Pancreas (tissue), 10 donors: ENCODE data around the gene ENKD1. TPM values are rescaled to one million over a fixed set of nuclear protein-coding genes. Genes with fewer than 3 reads are reported as not detected.

ENCODE experiments used
- ATAC-seq, 4 donors: fragments of 200-7000 bp; cut with Tn5 transposase; one replicate each; pipeline versions ENCODE4 v1.8.0 to v1.9.1; 2020; ENCODE audit warnings: mild to moderate bottlenecking in 4 of 4, moderate library complexity in 4 of 4
- DNase-seq, 6 donors: peaks; one replicate each; pipeline ENCODE4 v3.0.0-alpha.2; 2020
- FAIRE-seq: peaks from 2 replicates; lab custom pipeline; 2012; peaks lifted over from hg19 to GRCh38; lab: Jason Lieb, UNC
- H3K27ac ChIP-seq, 4 donors: fragments of 200-600 bp; sonication (generic); 1 replicate in 3 of 4; 2 replicates in 1 of 4; pipeline versions ENCODE4 v1.5.0 to v1.8.0; 2020
- H3K27me3 ChIP-seq, 4 donors: fragments of 200-600 bp; one replicate each; pipeline ENCODE4 v1.8.0; 2021
- H3K36me3 ChIP-seq, 3 donors: fragments of 200-600 bp; sonication (generic) in 1 of 3; one replicate each; pipeline versions ENCODE4 v1.5.0 to v1.8.0; 2020 to 2021
- H3K4me1 ChIP-seq, 3 donors: fragments of 200-600 bp; one replicate each; pipeline ENCODE4 v1.8.0; 2021
- H3K4me3 ChIP-seq, 4 donors: fragments of 200-600 bp; sonication (generic) in 2 of 4; one replicate each; pipeline versions ENCODE4 v1.5.0 to v1.8.0; 2020 to 2021
- H3K9me3 ChIP-seq, 4 donors: fragments of 200-600 bp; one replicate each; pipeline ENCODE4 v1.8.0; 2021
- CTCF ChIP-seq, 4 donors: fragments of 200-600 bp; sonication (generic) in 3 of 4; IDR thresholded peaks; one replicate each; pipeline versions ENCODE4 v1.5.0 to v1.8.0; 2021; ENCODE audit warnings: antibody characterized with exemption in 4 of 4
- WGBS, 2 donors: extraction: QIAGEN DNeasy Blood & Tissue Kit; methylation state at CpG; one replicate each; pipeline ENCODE4 v1.1.7; 2013; 5-methylcytosine and 5-hydroxymethylcytosine counted together
- intact Hi-C, 3 donors: fragments of 100-400 bp; cut with DNase I; formaldehyde crosslinking; loops; one replicate each; pipeline versions ENCODE4 v1.11.1 to v1.14.2; 2022
- polyA plus RNA-seq, 2 donors: library from polyadenylated mRNA; stranded (reverse); fragments of 200-250 nt; gene quantifications; one replicate each; pipeline ENCODE4 v1.2.3, GENCODE V29; 2013
- total RNA-seq, 6 donors: library from RNA; stranded (reverse); fragmentation: NEBNext Ultra II Directional in 4 of 6; extraction: Animal tissue kit (Norgen Biotek cat#: 25700) in 4 of 6; gene quantifications; one replicate each; pipeline versions ENCODE4 v1.2.1 to v1.2.4, GENCODE V29; 2021 to 2023
- donor health status: healthy with polysubstance abuse.
- donor health status: DM: no; HTN: no; CAD: no; lungs with moderate emphysema.
- donor health status: DM: no; HTN: no; CAD: no.
- donor health status: control.
- donor health status: control.
- donor health status: Bipolar disorder and iron deficiency.
- donor health status: DM: yes; HTN: yes; CAD: no.
- donor health status: DM: no; HTN: no; CAD: no.
- donor health status: DM: no; HTN: no; CAD: no.
- donor health status: DM: yes; HTN: yes; CAD: no.

Gene ENKD1
- total and polyA plus RNA-seq, 8 donors = 24.3 to 171 (median 47.5) TPM

DNA sequence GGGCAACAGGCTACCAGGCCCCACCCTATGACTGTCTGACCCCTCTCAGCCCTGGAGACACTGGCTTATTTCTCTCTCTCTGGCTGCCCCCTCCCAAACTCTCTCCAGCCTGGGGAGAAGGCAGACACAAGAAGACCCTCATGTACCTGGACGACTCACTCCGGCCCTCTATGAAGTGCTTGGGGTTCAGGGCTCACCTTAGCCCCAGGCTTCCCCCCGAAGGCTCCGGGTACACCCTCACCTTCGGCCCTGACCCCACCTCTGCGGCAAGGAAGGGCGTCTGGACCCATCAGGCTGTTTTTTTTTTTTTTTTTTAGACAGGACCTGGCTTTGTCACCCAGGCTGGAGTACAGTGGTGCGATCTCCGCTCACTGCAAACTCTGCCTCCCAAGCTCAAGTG is 22.5 kb downstream of the ENKD1 start:
- ATAC-seq = no peak
- no peak for TF ChIP-seq CTCF (IDR thresholded peaks at IDR 0.05)
- Histone ChIP-seq H3K27me3 (peaks cover 0 to 7% (median 0%) of the 10 kb centered on the region in 4 donors), H3K36me3 (no peaks in the 10 kb centered on the region), H3K4me3 (no peak overlapping the region), H3K27ac (no peak overlapping the region), H3K9me3 (no peaks in the 10 kb centered on the region), H3K4me1 (no peaks in the 10 kb centered on the region)
- WGBS, 2 donors = 82 to 85% methylated on average over 9 of the region's 9 CpGs
- DNase-seq = peak in 1 of 6 donors; percentile 24
- intact Hi-C loops = no loop called here
- no peak for FAIRE-seq

GRCh38 chr16:67641779-67642708 is 24.5 kb downstream of the ENKD1 start:
- intact Hi-C loops = no loop called here
- Histone ChIP-seq H3K9me3 (no peaks in the 10 kb centered on the region), H3K4me3 (no peak overlapping the region), H3K27ac (no peak overlapping the region), H3K27me3 (no peaks in the 10 kb centered on the region), H3K4me1 (no peaks in the 10 kb centered on the region), H3K36me3 (peaks cover 0 to 19% (median 1%) of the 10 kb centered on the region in 3 donors)
- FAIRE-seq = no peak
- WGBS, 2 donors = 37 to 38% methylated on average over 10 of the region's 10 CpGs
- TF ChIP-seq CTCF (IDR thresholded peaks at IDR 0.05) = no peak
- ATAC-seq = peak; percentile 47 to 82 (median 66)
- DNase-seq = peak in 4 of 6 donors; percentile 60 to 79 (median 70)

GRCh38 chr16:67637625-67638024 is 28.9 kb downstream of the ENKD1 start:
- ATAC-seq = no peak
- no peaks in the 10 kb centered on the region for H3K27me3 ChIP-seq
- no peaks in the 10 kb centered on the region for H3K9me3 ChIP-seq
- no peaks in the 10 kb centered on the region for H3K4me1 ChIP-seq
- H3K36me3 ChIP-seq = peaks cover 3 to 42% (median 16%) of the 10 kb centered on the region in 3 donors
- DNase-seq = no peak
- intact Hi-C loops = no loop called here
- H3K27ac ChIP-seq = no peak overlapping the region
- TF ChIP-seq CTCF (IDR thresholded peaks at IDR 0.05) = no peak
- no peak overlapping the region for H3K4me3 ChIP-seq
- WGBS, 2 donors = 92 to 96% methylated on average over 12 of the region's 12 CpGs
- FAIRE-seq = no peak

DNA sequence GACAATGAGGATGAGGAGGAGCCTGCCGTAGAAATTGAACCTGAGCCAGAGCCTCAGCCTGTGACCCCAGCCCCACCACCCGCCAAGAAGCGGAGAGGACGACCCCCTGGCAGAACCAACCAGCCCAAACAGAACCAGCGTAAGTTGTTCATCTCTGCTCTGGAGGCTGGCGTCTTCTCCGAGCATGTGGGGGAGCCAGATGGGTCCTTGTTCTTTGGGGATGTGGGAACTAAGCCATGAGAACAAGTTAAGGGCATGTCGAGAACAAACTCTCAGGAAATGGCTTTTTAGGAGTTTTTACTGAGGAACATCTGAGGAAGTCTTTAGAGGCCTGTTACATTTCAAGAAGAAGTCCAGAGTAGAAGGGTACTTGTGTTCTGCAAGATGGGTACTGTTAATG is 29.8 kb downstream of the ENKD1 start:
- intact Hi-C loops = no loop called here
- no peak for FAIRE-seq
- Histone ChIP-seq H3K4me3 (no peak overlapping the region), H3K9me3 (no peaks in the 10 kb centered on the region), H3K36me3 (peaks cover 3 to 51% (median 19%) of the 10 kb centered on the region in 3 donors), H3K4me1 (no peaks in the 10 kb centered on the region), H3K27me3 (no peaks in the 10 kb centered on the region), H3K27ac (no peak overlapping the region)
- WGBS, 2 donors = 90 to 94% methylated on average over 8 of the region's 8 CpGs
- no peak for TF ChIP-seq CTCF (IDR thresholded peaks at IDR 0.05)
- DNase-seq = no peak
- no peak for ATAC-seq
